Limb (tissue), 2 donors: Measurements from ENCODE around the gene MCM3.

Experiments
- DNase-seq, 2 donors: peaks; one replicate each; pipeline ENCODE4 v3.0.0-alpha.2; 2016; ENCODE audit errors: extremely low spot score in 2 of 2

Gene MCM3

DNA sequence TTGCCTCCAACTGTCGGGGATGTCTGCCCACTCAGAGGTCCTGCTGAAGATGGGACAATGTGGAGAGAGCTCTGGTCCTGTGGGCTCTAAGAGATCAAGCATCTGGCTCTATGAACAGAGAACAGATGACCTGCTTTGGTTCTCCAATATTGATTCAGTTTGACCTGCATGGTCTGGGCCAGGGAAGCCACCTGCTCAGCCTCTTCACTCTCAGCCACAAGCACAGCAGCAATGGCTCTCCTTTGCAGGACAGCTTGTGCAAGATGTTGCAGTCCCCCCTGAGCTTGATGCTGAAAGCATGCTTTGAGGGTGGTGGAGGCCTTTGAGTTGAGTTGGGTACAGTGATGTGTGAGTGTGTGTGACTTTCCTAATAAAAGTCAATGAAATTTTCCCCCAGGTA is 18.6 kb upstream of the MCM3 start:
- no peak for DNase-seq

- no peak for DNase-seq
Observed at GRCh38 chr6:52301326-52301725, 16.8 kb upstream of the MCM3 start.

- no peak for DNase-seq
Observed at GRCh38 chr6:52300489-52300931, 16.0 kb upstream of the MCM3 start.

GRCh38 chr6:52299653-52300052 is 15.1 kb upstream of the MCM3 start:
- DNase-seq: no peak

- no peak for DNase-seq
Observed at GRCh38 chr6:52297433-52297832, 12.9 kb upstream of the MCM3 start.

DNA sequence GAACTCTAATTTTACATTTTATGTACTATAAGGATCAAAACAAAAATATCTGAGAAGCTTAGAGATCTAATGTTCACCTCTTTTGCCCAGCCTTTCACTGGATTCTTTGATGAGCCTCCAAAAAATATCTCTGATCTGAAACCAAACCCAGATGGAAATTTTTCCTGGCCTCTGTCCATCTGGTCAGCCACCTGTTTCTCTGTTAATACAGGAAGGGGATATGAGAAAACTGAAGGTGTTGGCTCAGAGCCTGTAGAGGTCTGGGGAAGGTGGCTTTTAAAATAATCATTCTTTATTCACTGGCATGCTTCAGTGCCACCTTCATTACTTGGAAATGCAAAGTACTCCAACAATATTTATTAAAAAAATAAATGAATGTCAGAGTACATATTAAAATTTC is 8.5 kb upstream of the MCM3 start:
- DNase-seq: no peak

DNA sequence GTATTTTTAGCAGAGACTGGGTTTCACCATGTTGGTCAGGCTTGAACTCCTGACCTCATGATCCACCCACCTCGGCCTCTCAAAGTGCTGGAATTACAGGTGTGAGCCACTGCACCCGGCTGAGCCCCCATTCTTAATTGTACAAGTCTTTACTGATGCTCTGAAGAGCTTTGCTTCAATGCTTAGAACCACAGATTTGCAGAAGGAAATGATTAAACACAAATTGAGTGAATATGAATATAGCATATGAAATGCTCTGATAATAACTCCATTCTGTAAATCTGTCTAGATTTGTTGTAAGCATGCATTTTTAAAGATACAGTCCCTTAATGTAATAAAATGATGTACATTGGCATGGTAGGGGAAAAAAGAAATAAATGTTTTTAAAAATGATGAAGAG is 4.3 kb upstream of the MCM3 start:
- DNase-seq: no peak

DNA sequence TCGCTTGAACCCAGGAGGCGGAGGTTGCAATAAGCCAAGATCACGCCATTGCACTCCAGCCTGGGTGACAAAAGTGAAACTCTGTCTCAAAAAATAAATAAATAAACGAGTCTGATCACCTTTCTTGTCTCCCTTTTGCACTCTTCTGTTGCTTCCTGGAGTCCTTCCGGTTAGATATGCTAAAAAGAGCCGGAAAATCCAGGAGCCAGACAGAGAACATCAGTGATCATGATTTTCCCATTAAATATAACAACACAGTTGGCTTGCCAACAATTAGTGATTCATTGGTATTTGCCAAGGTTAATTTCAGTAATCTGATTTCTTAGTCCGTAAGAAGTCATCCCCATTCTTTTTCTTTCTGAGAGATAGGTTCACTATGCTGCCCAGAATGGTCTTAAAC is 3.7 kb upstream of the MCM3 start:
- DNase-seq: no peak

DNA sequence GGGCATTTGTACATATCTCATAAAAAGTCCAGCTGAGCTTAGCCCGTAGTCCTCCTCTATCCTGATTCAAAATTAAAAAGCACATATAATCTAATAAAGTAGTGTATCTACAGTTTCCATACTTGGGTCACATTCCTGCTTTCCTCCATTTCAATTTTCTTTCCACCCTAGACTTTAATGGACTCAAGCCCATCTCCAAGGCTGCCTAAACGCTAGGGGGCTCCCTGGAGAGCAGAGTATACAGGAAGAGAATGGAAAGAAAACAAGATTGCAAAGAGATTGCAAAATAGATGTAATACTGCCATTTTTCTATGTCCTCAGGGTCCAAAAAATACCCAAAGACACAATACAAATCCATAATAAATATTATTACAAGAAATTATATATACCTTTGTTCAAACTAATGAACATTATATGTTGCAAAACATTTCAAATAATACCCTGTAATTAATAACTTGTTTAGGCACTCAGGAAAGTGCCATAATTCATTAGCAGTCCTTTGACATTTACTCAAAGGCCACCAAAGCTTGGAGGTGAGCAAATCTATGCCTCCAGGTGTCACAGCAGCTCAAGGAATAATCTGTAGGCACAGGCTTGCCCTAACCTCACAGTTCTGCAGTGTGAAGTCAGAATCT is 2.4 kb upstream of the MCM3 start:
- peak; percentile 50 to 61 for DNase-seq

DNA sequence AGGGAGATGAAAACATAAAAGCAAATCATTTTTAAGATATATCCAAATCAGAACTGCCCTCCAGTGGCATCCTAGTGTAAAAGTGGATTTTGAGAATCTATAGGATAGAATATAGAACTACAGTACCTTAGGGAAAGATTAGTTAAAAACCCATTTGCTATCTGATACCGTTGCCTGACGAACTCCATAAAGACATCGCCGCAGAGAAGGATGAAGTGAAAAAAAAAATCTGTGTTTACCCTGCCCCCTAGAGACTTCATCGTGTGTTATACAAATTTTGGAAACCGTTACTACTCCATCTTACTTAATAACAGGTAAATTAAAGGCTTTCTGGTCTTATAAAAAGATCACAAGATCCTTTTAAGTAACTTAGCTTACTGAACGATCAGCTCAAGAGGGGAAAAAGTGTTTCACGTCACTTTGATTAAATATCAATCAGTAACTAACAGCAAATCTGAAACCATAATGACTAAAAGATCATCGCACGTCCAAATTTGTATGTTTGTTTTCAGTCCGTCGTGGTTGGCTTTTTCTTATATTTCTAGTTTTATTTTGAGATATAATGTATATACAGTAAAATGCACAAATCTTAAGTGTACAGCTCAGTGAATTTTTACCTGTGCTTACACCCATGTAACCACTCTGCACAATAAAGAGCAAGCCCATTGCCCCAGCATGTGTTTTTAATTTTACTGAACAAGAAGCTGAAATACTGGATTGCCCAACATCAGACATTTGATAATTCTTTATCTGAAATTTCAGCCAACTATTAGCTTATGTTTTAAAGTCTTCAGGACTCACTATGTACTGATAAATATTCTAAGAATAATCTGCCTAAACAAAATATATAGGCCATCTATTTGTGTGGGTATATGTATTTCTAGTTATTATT is 881 bp upstream of the MCM3 start:
- DNase-seq: no peak

DNA sequence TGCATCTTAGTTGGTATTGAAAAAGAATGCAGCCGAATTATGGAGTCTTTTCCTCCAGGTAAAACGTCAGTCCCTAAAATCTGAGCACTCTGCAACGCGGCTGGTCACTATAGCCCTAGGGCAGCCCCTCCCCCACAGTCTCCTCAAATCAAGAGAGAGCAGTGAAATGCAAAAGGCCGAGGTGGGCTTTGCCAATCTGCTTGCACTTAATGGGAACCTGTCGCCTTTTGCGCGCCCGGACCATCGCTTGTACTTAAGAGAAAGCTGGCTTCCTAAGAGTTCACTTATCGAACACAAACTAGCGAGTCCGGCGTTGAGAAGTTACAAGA is 447 bp downstream of the MCM3 start:
- no peak for DNase-seq

- DNase-seq: no peak
Observed at GRCh38 chr6:52283111-52283510, 1.4 kb downstream of the MCM3 start.

DNA sequence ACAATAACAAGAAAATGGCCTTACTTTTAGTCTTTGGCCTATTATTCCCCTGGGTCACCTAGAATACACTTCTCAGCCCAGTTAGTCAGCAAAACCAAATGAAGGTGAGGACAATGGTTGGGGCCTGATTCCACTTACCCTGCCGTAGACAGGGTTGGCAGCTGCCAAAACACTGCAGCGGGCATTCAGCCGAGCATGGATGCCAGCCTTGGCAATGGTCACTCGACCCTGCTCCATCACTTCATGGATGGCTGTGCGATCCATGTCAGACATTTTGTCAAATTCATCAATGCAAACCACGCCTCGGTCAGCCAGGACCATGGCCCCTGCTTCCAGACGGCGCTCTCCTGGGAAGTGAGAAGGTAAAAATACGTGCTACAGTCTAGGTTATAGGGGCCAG is 8.4 kb downstream of the MCM3 start:
- DNase-seq: no peak

GRCh38 chr6:52271852-52272460 is 12.6 kb downstream of the MCM3 start:
- DNase-seq: no peak

DNA sequence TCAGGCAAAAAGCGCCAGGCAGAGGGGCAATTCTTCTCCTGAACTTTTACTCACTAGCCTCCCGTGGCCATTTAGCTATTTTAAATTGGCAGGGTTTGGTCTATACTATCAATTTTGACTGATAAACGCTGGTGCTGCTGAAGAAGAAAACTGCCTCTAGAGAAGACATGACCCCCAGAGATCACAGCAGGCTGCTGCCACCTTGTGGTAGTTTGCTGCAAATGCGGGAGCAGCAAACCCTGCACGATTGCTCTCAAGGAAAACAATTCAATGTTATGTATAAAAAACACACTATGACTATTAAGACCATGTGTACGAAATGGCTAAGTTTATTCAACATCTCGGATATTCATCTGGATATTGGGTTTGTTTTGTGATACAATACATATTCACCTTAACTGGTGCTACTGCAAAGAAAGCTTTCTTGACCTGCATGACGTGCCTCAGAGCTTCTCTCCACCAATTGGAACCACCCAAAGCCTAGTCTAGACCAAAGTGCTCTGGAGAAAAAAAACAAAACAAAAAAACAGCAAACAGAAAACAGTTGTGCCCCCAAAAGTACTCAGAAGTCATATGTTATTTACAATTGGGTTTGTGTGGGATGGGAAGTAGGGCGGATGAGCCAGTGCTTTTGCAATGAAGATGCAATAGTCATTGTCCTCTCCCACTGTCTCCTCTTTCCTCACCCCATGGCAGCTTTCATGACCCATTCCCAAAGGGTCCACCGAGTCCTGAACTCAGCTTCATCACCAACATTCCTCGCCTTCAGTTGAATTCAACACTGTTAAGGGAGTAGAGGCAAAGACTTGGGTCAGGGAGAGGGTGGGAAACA is 20.6 kb downstream of the MCM3 start:
- DNase-seq: peak; percentile 70 to 72

DNA sequence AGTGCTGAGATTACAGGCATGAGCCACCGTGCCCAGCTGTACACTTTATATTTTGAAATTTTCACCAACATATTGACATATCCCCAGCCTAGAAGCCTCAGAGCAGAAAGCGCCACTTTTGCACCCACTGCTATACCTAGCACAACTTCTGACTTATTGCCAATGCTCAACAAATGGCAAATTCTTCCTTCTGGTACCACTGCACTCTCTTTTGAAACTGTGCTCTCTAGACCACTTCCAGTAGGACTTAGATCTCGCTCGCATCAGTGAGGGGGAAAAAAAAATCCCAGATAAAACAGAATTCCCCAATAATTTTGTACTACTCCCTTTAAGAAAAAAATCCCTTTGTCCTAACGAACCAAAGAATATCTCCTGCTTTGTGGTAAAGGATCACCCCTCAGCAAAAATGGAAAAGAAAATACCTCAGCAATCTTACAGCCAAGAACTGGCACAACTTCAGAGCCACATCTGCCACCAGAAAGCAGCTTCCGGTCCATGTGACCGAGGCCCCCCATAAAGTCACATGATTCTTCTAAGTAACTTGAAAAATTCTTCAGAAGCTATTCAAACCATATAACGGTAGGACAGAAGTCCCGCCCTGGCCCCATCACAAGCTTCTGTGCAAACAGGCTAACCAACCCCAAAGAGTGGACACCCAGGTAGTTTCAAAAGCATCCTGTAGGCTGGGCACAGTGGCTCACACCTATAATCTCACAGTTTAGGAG is 21.8 kb downstream of the MCM3 start:
- DNase-seq: no peak

DNA sequence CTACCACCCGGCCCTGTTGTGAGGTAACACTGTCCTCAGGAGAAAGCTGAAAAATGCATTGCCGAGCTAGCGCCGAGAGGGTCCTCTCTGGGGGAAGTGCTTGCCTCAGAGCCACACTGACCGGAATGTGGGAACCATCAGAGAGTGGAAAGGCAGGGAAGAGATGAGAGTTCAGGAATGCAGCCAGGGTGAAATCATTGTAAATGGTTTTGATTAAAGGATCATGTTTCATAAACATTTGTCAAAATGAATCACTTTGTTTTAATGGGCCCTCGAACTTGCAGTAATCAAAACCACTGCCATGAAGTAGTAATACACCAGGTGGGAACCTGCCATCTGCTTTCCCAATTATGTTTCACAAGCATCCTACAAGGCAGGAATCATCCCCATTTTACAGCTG is 23.3 kb downstream of the MCM3 start:
- DNase-seq: no peak

- DNase-seq: no peak
Observed at GRCh38 chr6:52260634-52261033, 23.9 kb downstream of the MCM3 start.

DNA sequence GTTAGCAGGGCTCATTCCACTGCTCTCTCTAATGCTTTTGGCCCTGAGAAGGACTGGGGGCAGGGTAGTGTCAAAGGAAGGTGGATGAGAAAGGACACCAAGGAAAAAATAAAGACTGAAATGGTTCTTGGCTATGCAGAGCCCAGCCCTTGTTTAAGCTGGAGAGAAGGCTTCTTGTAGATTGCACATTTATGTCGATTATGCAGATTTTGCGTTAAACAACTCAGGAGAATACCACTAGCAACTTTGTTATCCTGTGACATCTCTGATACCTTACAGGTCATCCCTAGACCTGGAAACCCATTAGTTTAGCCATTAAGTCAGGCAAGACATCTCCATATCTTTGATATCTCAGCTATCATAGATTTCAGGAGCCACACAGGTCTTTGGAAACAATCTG is 29.1 kb downstream of the MCM3 start:
- DNase-seq: no peak

DNA sequence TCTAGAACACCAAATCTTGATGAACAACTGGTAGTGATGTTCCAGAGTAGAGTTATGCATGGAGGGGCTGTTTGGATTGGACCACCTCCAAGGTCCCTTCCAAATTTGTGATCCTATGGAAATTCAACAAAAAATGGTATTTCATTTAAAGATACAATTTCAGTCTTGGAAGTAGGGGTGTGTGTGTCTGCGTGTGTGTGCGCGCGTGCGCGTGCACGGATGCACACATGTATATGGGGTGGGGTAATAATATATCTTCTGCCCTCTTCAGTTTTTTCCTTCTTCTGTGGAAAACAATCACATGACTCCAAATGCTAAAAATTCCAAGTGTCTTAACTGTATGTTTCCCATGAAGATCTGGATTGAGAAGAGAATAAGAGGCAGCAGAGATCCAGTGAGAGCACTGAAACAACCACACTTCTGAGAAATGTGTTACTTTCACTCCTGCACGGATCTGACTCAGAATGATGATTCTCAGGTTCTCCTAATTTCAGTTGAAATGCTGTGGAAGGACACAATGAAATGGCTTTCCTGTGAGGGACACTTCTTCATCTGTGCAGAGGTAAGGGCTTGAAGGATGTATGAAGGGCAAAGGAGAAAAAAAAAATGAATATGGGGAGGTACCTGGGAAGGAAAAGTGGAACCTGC is 29.7 kb downstream of the MCM3 start:
- no peak for DNase-seq

GRCh38 chr6:52253494-52253893 is 31.0 kb downstream of the MCM3 start:
- DNase-seq: no peak
